Pons (tissue), 1 donor: ENCODE data around the gene RBM12.
A peak's percentile ranks its signal among the peaks of the same experiment; 100 is the strongest.
"Not testable (repeated sequence)": the region's sequence is repeated elsewhere in the genome, so short reads cannot be mapped to it uniquely, and the experiment has no call there.

ENCODE experiments used
- DNase-seq: peaks from one replicate; pipeline ENCODE4 v3.0.0-alpha.2; 2016; ENCODE audit warnings: low spot score

Gene RBM12, protein sequence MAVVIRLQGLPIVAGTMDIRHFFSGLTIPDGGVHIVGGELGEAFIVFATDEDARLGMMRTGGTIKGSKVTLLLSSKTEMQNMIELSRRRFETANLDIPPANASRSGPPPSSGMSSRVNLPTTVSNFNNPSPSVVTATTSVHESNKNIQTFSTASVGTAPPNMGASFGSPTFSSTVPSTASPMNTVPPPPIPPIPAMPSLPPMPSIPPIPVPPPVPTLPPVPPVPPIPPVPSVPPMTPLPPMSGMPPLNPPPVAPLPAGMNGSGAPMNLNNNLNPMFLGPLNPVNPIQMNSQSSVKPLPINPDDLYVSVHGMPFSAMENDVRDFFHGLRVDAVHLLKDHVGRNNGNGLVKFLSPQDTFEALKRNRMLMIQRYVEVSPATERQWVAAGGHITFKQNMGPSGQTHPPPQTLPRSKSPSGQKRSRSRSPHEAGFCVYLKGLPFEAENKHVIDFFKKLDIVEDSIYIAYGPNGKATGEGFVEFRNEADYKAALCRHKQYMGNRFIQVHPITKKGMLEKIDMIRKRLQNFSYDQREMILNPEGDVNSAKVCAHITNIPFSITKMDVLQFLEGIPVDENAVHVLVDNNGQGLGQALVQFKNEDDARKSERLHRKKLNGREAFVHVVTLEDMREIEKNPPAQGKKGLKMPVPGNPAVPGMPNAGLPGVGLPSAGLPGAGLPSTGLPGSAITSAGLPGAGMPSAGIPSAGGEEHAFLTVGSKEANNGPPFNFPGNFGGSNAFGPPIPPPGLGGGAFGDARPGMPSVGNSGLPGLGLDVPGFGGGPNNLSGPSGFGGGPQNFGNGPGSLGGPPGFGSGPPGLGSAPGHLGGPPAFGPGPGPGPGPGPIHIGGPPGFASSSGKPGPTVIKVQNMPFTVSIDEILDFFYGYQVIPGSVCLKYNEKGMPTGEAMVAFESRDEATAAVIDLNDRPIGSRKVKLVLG

DNA sequence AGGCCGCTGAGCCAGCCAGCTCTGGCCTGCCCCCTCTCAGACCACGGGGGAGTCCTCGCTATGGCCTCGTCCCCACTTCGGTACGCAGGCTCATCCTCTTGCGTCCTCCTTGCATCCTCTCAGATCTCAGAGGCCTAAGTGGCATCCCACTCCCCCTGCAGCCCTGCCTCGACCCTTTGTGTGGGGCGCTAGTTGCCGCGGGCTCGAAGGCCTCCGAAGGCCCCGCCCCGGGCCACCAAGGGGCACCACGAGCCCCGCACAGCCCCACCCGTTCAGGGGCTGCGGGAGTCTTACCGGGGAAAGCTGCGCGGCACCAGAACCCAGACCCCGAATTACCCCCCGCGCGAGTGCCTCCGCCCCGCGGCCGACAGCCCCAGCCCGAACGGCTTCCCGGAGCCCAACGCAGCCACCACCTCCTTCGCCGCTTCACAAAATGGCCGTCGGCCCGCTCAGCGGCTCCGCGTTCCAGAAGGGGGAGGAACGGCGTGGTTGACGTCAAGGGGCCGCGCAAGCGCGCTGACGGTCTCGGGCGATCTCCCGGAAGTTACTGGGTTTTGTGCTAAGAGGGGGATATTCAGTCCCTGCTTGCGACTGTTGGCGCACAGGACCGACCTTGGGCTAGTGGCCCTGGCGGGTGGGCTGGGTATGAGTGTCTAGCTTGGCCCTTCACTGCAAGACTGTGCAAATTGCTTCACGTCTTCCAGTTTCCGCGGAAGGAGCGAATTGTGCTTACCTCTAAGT is at the start of gene RBM12, which contains the start of gene CPNE1:
TSS of gene RBM12 (minus strand) at position 435 of the 741 bp plus-strand sequence. CDS start 9,578 bp downstream, outside the sequence.
TSS of gene CPNE1 (minus strand) at position 435 of the 741 bp plus-strand sequence. CDS start 31,977 bp downstream, outside the sequence.
- peak; percentile 91 for DNase-seq

DNA sequence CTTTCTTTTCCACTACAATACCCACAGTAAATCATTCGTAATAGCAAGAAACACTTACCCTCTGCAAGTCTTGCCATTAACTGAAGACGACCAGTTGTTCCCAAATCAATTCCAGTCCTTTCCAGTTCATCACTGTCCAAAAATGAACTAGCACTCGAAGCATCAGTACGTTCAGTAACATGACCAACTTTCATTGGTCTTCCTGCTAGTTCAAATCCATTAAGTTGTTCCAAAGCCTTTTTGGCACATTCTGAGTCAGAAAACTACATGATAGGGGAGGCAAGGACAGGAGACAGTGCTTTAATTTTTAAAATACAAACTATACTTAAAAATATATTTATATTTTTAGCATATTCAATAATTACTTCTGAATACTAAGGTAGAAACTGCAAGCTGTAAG is 49.4 kb upstream of the RBM12 start:
- no peak for DNase-seq

DNA sequence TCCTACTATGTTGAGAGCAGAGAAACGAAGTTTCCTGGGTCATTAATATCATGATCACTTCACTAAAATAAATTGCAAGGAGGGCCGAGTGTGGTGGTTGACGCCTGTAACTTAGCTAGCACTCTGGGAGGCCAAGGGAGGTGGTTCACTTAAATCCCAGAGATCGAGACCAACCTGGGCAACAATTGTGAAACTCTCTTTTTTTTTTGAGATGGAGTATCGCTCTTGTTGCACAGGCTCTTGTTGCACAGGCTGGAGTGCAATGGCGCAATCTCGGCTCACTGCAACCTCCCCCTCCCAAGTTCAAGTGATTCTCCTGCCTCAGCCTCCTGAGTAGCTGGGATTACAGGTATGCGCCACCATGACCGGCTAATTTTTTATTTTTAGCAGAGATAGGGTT is 48.4 kb upstream of the RBM12 start:
- DNase-seq, result not testable (repeated sequence)

DNA sequence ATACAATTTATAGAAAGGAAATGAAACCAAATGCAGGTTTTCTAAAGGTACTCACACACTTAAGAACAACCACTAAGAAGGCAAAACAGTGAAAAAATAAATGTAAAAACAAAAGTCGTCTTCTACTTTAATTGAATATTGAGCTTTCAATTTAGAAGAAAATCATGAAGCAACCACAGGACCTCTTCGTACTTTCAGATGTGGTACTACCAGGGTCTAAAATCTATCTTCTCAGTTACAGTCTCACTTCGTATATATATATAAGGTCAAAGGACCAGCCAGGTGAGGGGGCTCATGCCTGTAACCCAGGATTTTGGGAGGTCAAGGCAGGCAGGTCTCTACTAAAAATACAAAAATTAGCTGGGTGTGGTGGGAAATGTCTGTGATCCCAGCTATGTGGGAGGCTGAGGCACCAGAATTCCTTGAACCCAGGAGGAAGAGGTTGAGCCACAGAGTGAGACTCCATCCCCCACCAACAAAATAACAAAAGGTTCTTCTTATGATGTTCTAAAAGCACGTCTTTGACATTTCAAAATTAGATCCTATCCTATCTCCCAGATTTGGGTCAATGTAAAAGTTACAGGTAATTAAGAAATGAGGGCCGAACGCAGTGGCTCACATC is 47.0 kb upstream of the RBM12 start:
- DNase-seq, result no peak

DNA sequence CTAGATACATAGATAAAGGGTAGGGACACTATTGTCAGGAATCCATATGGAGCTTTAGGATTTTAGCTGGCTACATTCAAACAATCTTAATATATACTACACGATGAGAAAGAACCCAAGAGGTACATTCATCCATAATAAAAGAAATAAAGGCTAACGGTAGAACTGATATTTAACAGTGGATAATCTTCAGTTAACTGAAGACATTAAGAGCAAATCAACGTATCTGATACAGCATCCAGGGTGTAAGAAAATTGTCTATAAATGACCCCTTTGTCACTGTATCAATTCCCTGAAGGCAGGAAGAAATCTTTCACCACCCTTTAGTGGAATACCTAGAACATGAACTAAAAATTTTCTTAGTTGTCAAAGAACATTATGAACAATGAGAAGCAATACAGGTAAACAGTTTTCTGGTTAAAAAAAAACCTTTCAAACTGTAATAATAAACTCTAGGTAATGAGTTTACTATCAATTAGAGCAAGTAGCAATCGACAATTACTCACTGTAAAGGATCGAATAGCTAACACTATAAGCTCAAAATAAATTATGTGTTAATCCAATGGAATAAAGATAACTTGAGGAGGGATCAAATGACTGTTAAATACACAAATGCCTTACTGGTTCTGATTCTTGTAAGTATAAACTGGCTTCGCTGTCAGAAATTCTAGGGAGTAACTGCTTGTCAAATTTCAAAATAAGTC is 46.3 kb upstream of the RBM12 start:
- no peak for DNase-seq

DNA sequence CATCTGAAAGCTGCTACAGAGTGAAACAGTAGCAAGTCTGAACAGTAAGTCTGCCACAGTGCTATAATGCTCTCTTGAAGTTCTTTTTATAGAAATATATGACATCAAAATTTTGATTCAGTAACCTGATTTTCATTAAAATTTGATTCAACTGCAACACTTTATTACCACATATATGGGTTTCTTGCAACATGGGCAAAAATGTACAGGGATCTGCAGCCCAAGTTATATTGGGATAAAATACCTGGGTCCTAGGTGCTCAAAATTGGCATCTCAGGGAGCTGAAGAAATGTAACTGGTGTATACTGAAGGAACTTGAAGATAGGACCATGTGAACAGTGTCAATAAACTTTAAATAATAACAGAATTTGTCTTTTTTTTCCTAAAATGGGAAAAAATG is 45.3 kb upstream of the RBM12 start:
- no peak for DNase-seq

DNA sequence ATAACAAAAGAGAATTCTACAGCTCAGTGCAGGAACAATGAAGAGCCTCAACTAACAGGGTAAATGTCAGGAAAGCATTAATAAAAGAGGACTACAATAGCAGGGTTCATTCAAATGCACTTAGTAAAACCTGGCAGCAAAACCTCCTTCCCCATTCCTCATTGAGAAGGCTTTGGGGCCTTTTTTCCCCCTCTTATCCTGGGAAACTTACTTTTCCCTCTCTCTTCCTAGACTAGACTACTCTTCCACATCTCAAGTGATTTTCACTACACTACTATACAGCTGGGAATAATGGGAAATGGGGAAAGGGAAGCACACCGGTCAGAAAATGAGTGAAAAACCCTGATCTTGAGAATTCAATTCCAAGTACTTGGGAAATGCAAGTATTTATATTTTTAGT is 44.6 kb upstream of the RBM12 start:
- no peak for DNase-seq

DNA sequence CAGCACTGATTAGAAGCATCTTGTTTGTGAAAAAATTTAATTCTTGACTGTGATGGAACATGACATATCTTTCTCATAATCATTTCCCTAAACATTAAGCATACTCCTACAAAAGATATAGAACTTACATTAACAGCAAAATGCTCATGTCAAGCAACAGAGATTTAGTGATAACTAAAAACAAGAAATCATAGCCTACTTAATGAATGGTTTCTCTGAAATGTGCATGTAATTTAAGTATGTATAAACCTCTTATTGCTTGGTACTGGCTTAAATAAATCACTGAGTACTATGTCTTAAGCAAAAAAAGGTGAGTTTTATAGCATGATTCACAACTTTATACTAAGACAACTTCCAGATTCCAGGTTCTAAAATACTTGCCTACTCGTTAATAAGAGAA is 43.8 kb upstream of the RBM12 start:
- DNase-seq, result no peak

DNA sequence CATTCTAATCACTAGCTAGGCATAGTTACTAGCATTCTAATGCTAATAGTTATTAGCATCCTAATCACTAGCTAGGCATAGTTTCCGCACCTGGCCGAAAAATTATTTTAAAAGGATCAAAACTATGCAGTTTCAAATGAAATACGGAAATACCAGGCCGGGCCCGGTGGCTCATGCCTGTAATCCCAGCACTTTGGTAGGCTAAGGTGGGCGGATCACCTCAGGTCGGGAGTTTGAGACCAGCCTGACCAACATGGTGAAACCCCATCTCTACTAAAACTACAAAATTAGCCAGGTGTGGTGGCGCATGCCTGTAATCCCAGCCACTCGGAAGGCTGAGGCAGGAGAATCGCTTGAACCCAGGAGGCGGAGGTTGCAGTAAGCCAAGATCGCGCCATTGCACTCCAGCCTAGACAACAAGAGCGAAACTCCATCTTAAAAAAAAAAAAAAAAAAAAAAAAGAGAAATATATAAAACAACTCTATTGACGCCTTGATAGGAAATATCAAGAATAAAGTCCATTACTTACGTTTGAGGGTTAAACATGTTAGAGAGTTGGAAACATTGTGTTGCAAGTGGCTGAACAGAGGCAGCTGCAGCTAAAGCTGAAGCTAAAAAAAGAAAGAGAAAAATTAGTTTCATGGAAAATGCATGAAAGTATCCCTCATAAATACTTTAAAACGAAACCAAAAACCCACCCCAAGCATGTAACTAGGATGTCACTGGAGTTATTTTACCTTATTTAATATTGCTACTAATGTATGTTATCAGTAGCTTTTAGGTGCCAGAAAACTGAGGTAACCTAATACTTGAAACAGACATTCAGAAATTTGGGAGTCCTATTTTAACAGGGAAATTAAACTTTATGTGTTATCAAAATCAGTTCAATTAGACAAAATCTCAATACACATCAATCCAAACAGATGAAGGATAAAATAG is 42.2 kb upstream of the RBM12 start:
- DNase-seq, result not testable (repeated sequence)

DNA sequence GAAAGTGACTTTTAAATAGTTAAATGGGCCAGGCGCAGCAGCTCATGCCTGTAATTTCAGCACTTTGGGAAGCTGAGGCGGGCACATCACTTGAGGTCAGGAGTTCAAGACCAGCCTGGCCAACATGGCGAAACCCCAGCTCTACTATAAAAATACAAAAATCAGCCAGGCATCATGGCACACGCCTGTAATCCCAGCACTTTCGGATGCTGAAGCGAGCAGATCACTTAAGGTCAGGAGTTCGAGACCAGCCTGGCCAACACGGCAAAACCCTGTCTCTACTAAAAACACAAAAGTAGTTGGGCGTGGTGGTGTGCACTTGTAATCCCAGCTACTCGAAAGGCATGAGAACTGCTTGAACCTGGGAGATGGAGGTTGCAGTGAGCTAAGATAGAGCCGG is 41.2 kb upstream of the RBM12 start:
- not testable (repeated sequence) for DNase-seq

DNA sequence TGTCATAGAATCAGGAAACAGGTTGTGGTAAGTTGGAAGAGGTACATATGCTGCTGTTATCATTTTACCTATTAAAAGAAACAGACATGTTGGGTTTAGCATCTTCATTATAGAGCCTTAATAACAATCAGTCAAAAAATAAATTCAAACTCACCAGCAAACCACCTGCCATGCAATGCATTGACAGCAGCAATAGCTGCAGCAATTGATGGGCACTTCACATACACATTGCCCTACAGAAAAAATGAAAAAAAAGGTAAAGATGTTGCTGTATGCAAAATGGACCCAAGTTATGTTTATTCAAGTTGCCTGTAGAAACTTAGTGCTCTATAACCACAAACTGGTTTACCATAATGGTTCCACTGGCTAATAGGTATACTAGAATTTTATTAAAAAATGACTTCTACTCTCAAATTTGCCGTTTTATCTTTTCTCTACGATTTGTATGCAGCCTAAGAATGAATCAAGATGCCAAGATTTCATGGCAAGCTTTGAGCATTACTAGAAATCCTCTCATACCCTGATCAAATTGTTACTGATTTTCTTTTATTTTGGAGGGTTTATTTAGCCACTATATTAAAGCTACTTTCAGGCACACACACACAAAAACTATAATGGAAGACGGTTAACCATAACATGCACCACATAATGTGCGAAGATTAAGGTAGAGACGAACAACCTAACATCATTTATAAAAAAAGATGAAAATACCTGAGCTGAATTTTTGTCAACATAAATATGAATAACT is 40.0 kb upstream of the RBM12 start:
- no peak for DNase-seq

DNA sequence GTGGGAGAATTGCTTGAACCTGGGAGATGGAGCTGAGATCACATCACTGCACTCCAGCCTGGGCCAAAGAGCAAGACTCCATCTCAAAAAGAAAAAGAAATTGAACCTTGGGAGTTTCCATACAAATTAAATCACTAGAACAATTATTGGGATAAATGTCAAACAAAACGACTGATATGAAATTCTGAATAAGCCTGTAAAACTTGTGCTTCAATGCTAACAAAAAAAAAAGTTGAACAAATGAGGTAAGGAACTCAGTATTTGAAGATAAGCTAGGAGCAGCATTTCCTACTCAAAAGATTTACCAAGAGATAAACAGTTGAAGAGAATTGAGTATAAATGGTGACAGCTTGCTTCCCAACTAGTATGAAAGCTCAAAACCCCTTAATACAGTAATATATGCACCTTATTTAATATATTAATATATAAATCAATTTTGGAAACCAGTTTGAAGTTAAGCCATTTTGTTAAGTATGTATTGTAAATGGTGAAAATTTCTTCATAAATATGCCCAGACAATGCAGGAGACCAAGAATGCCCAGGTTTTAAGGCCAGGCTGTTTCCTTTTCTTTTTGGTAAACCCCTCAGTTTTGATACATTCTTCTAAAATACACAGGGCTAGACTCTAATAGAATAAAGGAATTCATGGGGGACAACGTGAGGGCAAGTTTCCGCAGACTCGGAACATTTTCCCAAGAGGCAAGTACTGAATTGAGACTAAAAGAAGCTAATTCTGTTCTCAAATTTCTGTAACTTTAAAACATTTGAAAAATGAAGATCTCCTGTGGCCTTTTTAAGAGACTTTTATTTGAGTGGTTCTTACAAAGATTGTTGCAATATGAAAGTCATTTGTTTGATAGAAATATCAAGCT is 38.4 kb upstream of the RBM12 start:
- DNase-seq, result no peak

DNA sequence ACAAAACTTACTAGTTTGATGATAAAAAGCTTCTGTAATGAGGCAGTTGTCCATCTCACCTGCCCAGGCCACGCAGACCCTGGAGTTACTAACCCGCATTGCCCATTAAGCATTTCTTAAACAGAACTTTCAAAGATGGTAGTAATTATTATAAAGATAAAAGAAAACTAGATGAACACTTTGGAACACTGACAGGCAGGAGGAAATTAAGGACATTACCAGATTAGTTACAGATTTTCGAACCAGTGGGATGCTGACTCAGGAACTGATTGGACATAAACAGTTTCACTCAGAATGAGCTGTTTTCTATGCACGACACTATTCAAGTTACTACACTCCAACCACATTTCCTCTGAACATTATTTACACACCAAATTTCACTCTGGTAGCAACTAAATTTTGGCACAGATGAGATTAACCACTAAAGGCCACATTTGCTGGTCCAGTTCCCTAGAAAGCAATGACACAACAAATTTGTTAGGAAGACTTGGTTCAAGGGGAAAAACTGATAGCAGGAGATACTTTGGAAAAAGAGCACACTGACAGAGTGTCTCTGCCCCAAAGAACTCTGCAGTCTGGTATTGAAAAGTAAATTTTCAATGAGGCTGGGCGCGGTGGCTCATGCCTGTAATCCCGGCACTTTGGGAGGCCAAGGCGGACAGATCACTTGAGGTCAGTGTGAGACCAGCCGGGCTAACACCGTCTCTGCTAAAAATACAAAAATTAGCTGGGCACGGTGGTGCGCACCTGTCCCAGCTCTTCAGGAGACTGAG is 37.5 kb upstream of the RBM12 start:
- DNase-seq, result no peak

DNA sequence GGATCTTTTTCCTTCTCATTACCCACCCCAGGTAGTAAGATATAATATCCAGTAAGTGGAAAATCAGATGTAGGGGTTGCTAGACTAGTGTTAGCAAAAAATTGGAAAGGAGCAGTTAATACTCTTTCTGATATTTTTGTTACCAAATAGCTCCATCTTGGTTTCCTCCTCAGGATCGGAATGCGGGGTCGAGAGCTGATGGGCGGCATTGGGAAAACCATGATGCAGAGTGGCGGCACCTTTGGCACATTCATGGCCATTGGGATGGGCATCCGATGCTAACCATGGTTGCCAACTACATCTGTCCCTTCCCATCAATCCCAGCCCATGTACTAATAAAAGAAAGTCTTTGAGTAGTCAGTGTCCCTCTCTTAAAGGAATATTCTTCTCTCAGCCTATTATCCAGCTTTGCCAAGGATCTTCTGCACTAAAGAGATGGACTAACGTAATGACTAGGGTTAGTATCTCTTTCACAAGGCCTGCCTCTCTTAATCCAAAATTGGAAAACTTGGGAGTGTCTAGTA is 36.0 kb upstream of the RBM12 start:
- no peak for DNase-seq

DNA sequence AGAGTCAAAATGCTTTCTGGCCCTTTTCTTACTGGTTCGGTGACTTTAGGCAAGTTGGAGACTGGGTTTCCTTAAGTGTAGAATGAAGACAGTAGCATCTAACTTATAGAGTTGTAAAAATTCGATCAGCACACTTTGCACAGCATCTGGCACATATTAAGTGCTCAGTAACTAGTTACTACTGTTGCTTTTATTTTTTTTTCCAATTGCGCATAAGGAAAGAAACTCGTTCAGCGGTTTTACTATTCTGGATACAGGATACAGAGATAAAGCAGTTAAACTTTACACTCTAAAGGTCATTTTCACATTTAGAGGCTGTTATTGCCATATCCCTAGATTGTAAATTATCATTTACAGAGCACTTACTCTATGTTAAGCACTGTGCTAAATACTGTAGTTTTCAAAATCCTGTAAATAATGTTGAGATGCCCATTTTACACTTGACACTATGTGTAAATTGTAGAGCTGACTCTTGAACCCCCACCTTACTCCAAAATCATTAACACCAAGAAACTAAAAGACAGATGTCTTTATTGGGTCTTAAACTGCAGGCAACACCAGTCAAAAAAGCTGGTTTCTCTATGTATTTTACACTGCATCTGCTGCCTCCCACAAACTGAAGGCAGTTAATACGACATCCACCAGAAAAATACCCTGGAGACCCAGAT is 35.4 kb upstream of the RBM12 start:
- DNase-seq, result no peak

DNA sequence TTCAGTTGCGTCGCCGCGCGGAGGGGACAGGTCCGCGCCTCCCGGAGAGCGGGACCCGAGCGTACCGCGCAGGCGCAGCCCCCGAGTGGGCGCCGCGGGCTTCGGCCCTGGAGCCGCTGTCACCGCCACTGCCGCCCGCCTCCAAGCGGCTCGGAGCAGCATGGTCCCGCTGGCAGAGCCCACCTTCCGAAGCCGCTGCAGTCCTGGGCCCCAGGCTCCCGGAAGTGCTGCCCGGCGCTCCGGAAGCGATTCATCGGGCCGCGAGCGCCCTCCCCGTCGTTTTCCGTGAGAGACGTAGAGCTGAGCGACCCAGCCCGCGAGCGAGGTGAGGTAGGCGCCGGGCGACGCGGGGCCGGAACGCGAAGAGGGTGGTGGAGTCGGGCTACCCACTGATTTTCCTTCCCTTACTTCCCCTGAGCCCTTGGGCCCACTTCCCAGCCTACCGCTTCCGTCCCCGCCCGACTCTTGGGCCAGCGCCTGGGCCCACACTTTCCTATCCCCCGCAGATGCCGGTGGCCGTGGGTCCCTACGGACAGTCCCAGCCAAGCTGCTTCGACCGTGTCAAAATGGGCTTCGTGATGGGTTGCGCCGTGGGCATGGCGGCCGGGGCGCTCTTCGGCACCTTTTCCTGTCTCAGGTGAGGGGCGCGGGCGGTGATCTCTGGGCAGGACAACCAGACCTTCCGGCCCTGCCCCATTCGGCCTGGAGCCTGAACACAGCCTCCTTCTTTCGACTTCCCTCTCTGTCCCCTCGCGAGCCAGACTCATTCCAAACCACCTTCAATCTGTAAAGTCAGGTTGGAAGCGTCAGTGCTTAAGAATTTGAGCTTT is 34.6 kb upstream of the RBM12 start, which contains the start of the genes NFS1 and ROMO1:
TSS of gene NFS1 (minus strand) at position 226 of the 830 bp plus-strand sequence. CDS start at position 162, 64 bp downstream.
TSS of gene ROMO1 (plus strand) at position 279 of the 830 bp plus-strand sequence. CDS start at position 507, 228 bp downstream.
- DNase-seq, result peak; percentile 75
